Left ventricle myocardium inferior (tissue), 1 donor: ENCODE results near the gene HELT. TPM values are rescaled to one million over a fixed set of nuclear protein-coding genes. Genes with fewer than 3 reads are reported as not detected.
"Not testable (repeated sequence)": the region's sequence is repeated elsewhere in the genome, so short reads cannot be mapped to it uniquely, and the experiment has no call there.

Experiments used
- DNase-seq: peaks from one replicate; pipeline ENCODE4 v3.0.0-alpha.2; 2020
- H3K27ac ChIP-seq: fragments of 200-600 bp; replicated peaks from 2 replicates; pipeline ENCODE4 v1.8.0; 2021
- H3K27me3 ChIP-seq: fragments of 200-600 bp; 2 replicates; pipeline ENCODE4 v1.8.0; 2021; ENCODE audit warnings: low read depth
- H3K36me3 ChIP-seq: fragments of 200-600 bp; 2 replicates; pipeline ENCODE4 v1.8.0; 2021
- H3K4me1 ChIP-seq: fragments of 200-600 bp; 2 replicates; pipeline ENCODE4 v1.8.0; 2021
- H3K4me3 ChIP-seq: fragments of 200-600 bp; 2 replicates; pipeline ENCODE4 v1.8.0; 2021; ENCODE audit warnings: mild to moderate bottlenecking, moderate library complexity
- H3K9me3 ChIP-seq: fragments of 200-600 bp; replicated peaks from 2 replicates; pipeline ENCODE4 v1.8.0; 2021
- CTCF ChIP-seq: fragments of 200-600 bp; IDR thresholded peaks from 2 replicates; pipeline ENCODE4 v1.8.0; 2021; ENCODE audit warnings: antibody characterized with exemption, mild to moderate bottlenecking, borderline replicate concordance
- intact Hi-C: fragments of 100-400 bp; cut with micrococcal nuclease; formaldehyde crosslinking; loops from one replicate; pipeline ENCODE4 v1.11.0; 2022
- total RNA-seq: library from RNA; stranded (reverse); fragmentation: NEBNext Ultra II Directional; extraction: Animal tissue kit (Norgen Biotek cat#: 25700); gene quantifications from one replicate; pipeline ENCODE4 v1.2.1, GENCODE V29; 2021
- donor health status: DM: no; HTN: yes; CAD: no; lungs with severe emphysema.

The HELT gene
- total RNA-seq, 1 donor from 2014 or later = not detected

- intact Hi-C loops = no loop called here
- no peak for TF ChIP-seq CTCF
- no peak for DNase-seq
- no peaks in the 10 kb centered on the region for H3K36me3 ChIP-seq
- no peak overlapping the region for H3K4me3 ChIP-seq
- no peaks in the 10 kb centered on the region for H3K4me1 ChIP-seq
- peaks cover 33% of the 10 kb centered on the region for H3K27me3 ChIP-seq
- H3K27ac ChIP-seq = no peak overlapping the region
- H3K9me3 ChIP-seq = no peaks in the 10 kb centered on the region
Measured at GRCh38 chr4:184994010-184994622, 24.2 kb upstream of the HELT start.

GRCh38 chr4:184994623-184995010, 23.7 kb upstream of the HELT start:
- H3K27me3 ChIP-seq = peaks cover 33% of the 10 kb centered on the region
- no peak for TF ChIP-seq CTCF
- H3K9me3 ChIP-seq = no peaks in the 10 kb centered on the region
- H3K36me3 ChIP-seq = no peaks in the 10 kb centered on the region
- H3K27ac ChIP-seq = no peak overlapping the region
- DNase-seq = no peak
- no peaks in the 10 kb centered on the region for H3K4me1 ChIP-seq
- H3K4me3 ChIP-seq = no peak overlapping the region
- intact Hi-C loops = no loop called here

- H3K9me3 ChIP-seq, H3K4me1 ChIP-seq, H3K36me3 ChIP-seq, H3K4me3 ChIP-seq, DNase-seq, intact Hi-C loops, H3K27ac ChIP-seq: not testable (repeated sequence)
- H3K27me3 ChIP-seq = peaks cover 15% of the 10 kb centered on the region
Measured at GRCh38 chr4:184997656-184998055, 20.6 kb upstream of the HELT start.

- no peak for DNase-seq
- Histone ChIP-seq H3K4me3 (no peak overlapping the region), H3K9me3 (no peaks in the 10 kb centered on the region), H3K27me3 (peaks cover 15% of the 10 kb centered on the region), H3K36me3 (no peaks in the 10 kb centered on the region), H3K4me1 (peaks cover 13% of the 10 kb centered on the region), H3K27ac (no peak overlapping the region)
- no peak for TF ChIP-seq CTCF
- intact Hi-C loops = no loop called here
Measured at GRCh38 chr4:185002784-185003183, 15.5 kb upstream of the HELT start.

GRCh38 chr4:185003596-185004351, 14.5 kb upstream of the HELT start:
- H3K27me3 ChIP-seq = peaks cover 23% of the 10 kb centered on the region
- H3K4me3 ChIP-seq = no peak overlapping the region
- TF ChIP-seq CTCF = no peak
- intact Hi-C loops = no loop called here
- no peak for DNase-seq
- H3K27ac ChIP-seq = no peak overlapping the region
- peaks cover 13% of the 10 kb centered on the region for H3K4me1 ChIP-seq
- H3K36me3 ChIP-seq = no peaks in the 10 kb centered on the region
- no peaks in the 10 kb centered on the region for H3K9me3 ChIP-seq

- Histone ChIP-seq H3K4me1 (peaks cover 13% of the 10 kb centered on the region), H3K9me3 (no peaks in the 10 kb centered on the region), H3K27ac (peak overlapping the region; percentile 23), H3K27me3 (peaks cover 32% of the 10 kb centered on the region), H3K4me3 (peak overlapping the region; percentile 60), H3K36me3 (no peaks in the 10 kb centered on the region)
- DNase-seq = peak; percentile 27
- TF ChIP-seq CTCF = no peak
- intact Hi-C loops = no loop called here
Measured at GRCh38 chr4:185004562-185005218, 13.6 kb upstream of the HELT start.
